Mammary epithelial cell (primary cell): ENCODE data around the gene HOXC13.

Experiments
- EZH2 ChIP-seq: IDR thresholded peaks from 2 replicates; pipeline ENCODE4 v1.6.1; 2012; ENCODE audit warnings: low read length, inconsistent platforms, borderline replicate concordance
- TF ChIP-seq, protein P1 (sequence below), 2 donors: IDR thresholded peaks in 1 of 2; conservative IDR thresholded peaks in 1 of 2; 2 replicates each; pipeline ENCODE4 v1.5.1; 2011 to 2012; ENCODE audit warnings: inconsistent platforms in 2 of 2, low read length in 2 of 2, mild to moderate bottlenecking in 2 of 2, control low read depth in 1 of 2, low read depth in 1 of 2; ENCODE audit not compliant: insufficient read depth in 1 of 2; ENCODE audit errors: extremely low read depth in 1 of 2

DNA sequence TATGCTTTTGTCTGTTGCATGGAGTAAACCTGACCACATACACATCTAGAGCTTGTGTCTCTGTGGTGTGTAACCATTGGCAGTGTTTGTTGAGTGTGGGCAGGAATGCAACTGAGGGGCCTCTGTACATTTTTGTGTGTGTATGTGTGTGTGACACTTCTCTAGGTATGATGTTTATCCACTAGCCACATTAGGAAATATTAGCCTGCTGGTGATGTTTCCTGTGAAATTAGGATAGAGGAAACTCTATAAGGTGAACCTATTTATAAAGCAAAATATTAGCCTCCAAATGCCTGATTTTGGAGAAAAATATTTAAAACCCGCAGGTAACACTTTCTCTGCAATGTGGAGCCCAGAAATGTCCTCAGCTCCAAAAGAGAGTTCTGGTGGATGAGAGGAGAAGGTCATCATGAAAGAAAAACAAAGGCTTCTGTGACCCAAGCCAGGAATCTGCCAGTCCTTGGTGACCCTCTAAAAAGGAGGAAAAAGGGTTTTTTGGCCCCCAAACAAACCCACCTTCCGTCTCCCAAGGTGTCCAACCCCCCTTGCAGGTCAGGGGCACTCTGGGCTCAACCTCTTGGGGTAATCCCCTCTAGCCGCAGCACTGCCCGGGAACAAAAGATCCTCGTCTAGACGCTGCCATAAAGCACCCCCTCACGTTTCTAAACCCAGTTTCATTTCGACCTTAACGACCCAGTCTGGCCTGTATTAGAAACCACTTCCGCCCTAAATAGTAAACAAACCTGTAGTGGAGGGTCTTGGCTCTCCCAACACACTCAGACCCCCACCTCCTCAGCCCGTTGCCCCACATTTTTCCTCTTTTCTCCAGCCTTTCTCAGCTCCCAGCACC lies 39.2 kb downstream of the HOXC13 start:
- TF ChIP-seq, protein P1, sequence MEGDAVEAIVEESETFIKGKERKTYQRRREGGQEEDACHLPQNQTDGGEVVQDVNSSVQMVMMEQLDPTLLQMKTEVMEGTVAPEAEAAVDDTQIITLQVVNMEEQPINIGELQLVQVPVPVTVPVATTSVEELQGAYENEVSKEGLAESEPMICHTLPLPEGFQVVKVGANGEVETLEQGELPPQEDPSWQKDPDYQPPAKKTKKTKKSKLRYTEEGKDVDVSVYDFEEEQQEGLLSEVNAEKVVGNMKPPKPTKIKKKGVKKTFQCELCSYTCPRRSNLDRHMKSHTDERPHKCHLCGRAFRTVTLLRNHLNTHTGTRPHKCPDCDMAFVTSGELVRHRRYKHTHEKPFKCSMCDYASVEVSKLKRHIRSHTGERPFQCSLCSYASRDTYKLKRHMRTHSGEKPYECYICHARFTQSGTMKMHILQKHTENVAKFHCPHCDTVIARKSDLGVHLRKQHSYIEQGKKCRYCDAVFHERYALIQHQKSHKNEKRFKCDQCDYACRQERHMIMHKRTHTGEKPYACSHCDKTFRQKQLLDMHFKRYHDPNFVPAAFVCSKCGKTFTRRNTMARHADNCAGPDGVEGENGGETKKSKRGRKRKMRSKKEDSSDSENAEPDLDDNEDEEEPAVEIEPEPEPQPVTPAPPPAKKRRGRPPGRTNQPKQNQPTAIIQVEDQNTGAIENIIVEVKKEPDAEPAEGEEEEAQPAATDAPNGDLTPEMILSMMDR (conservative IDR thresholded peaks at IDR 0.05 in 1 of 2, IDR thresholded peaks at IDR 0.05 in 1 of 2; ENCODE audit: extremely low read depth in 1 of 2, insufficient read depth in 1 of 2, low read depth in 1 of 2, low read length in 2 of 2), result no peak
- no peak for TF ChIP-seq EZH2
